Measurements from ENCODE around the gene BMP8B.

The BMP8B gene

DNA sequence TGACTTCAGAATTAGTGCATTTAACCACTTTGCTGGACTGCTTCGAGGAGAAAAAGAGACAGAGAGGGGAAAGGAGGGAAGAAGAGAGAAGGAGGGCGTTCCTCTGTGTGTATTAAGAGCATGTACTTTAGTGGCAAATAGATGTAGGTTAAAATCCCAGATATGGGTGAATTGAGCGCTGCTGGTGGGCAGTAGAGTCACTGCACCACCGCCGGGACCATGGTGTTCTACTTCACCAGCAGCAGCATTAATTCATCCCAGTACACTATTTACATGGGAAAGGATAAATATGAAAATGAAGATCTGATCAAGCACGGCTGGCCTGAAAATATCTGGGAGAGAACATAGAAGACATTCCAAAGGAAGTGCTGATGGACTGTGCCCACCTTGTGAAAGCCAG, 70.9 kb downstream of the BMP8B start:
- DNase-seq = no peak

- no peak for DNase-seq
Observed at GRCh38 chr1:39713557-39713956, 75.1 kb downstream of the BMP8B start.

DNA sequence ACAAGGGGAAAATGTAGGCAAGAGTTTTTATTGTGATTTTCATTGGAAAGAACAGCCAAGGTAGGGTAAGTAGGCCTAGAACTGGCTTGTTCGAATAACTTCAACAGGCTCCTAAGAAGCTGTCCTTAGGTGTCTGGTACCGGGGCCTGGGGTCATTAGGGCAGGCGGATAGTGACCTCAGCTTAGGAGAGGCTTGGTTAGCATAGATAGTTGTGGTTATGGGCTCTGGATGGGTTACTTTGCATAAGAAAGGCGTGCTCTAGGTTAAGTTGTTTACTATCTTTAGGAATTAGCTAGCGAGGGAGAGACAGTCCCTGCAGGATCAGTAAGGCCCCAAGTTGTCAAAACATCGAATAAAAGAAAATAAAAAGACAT, 76.7 kb downstream of the BMP8B start:
- DNase-seq = no peak

GRCh38 chr1:39711104-39711965, 77.3 kb downstream of the BMP8B start:
- DNase-seq = no peak

- DNase-seq = no peak
Observed at GRCh38 chr1:39707506-39707905, 81.2 kb downstream of the BMP8B start.
